CD4-positive, alpha-beta T cell (primary cell): ENCODE measurements around the gene MYO3B. TPM values are rescaled to one million over a fixed set of nuclear protein-coding genes. Genes with fewer than 3 reads are reported as not detected.

Source experiments
- ATAC-seq: fragments of 200-7000 bp; cut with Tn5 transposase; one replicate; pipeline ENCODE4 v1.10.0; 2022; ENCODE audit warnings: mild to moderate bottlenecking; ENCODE audit not compliant: poor library complexity
- CTCF ChIA-PET: fragments of 350-600 bp; sonication (Branson Sonifier 250); formaldehyde crosslinking; loops from one replicate; lab custom pipeline; 2021; ENCODE audit warnings: antibody characterized with exemption, inconsistent platforms; lab: Charles Lee
- POLR2A ChIA-PET: fragments of 350-600 bp; sonication (Branson Sonifier 250); formaldehyde crosslinking; loops from one replicate; lab custom pipeline; 2021; ENCODE audit warnings: antibody characterized with exemption, inconsistent platforms; lab: Charles Lee
- DNase-seq, 14 experiments: peaks; one replicate each; pipeline ENCODE4 v3.0.0-alpha.2; 2013 to 2020; ENCODE audit warnings: mixed read lengths in 2 of 14
- H3K27ac ChIP-seq, 2 donors: one replicate each; pipeline versions ENCODE4 v1.5.1 to v1.7.0; 2013; ENCODE audit warnings: low read length in 2 of 2, low read depth in 1 of 2, mild to moderate bottlenecking in 1 of 2
- H3K27me3 ChIP-seq, 2 experiments: 1 replicate in 1 of 2; 2 replicates in 1 of 2; pipeline versions ENCODE4 v1.6.1 to v1.7.0; 2013; ENCODE audit warnings: low read length in 2 of 2, control low read depth in 1 of 2, mild to moderate bottlenecking in 1 of 2, moderate library complexity in 1 of 2; ENCODE audit not compliant: insufficient read depth in 2 of 2, control insufficient read depth in 1 of 2
- H3K36me3 ChIP-seq: one replicate; pipeline ENCODE4 v1.6.1; 2013; ENCODE audit warnings: low read length, control low read depth; ENCODE audit not compliant: insufficient read depth
- H3K4me1 ChIP-seq: one replicate; pipeline ENCODE4 v1.6.1; 2013; ENCODE audit warnings: low read length, control low read depth; ENCODE audit not compliant: insufficient read depth
- H3K4me3 ChIP-seq: one replicate; pipeline ENCODE4 v1.5.1; 2013; ENCODE audit warnings: mild to moderate bottlenecking, low read length, moderate library complexity
- H3K9me3 ChIP-seq, 2 experiments: 1 replicate in 1 of 2; 2 replicates in 1 of 2; pipeline versions ENCODE4 v1.6.1 to v1.7.0; 2013; ENCODE audit warnings: low read length in 2 of 2, mild to moderate bottlenecking in 2 of 2, control low read depth in 1 of 2, moderate library complexity in 1 of 2; ENCODE audit not compliant: control insufficient read depth in 1 of 2, insufficient read depth in 1 of 2
- H3K27ac Mint-ChIP-seq: one replicate; pipeline ENCODE4 v1.8.0; 2020; ENCODE audit warnings: mixed read lengths
- H3K27me3 Mint-ChIP-seq: one replicate; pipeline ENCODE4 v1.8.0; 2021; ENCODE audit warnings: mixed read lengths
- H3K36me3 Mint-ChIP-seq: one replicate; pipeline ENCODE4 v1.8.0; 2021; ENCODE audit warnings: low read depth, mixed read lengths
- H3K4me1 Mint-ChIP-seq: one replicate; pipeline ENCODE4 v1.8.0; 2021; ENCODE audit warnings: low read depth, mixed read lengths
- H3K4me3 Mint-ChIP-seq: one replicate; pipeline ENCODE4 v1.8.0; 2020; ENCODE audit warnings: mild to moderate bottlenecking, mixed read lengths
- H3K9me3 Mint-ChIP-seq: one replicate; pipeline ENCODE4 v1.8.0; 2020; ENCODE audit warnings: mixed read lengths
- intact Hi-C, 2 experiments: fragments of 100-400 bp; cut with DNase I in 1 of 2; cut with micrococcal nuclease in 1 of 2; formaldehyde crosslinking; loops; one replicate each; pipeline versions ENCODE4 v1.15.1 to v1.9.0; 2023 to 2025; cut with DNase I, micrococcal nuclease
- total RNA-seq, 174 experiments: library from RNA in 2 of 174; stranded (reverse) in 2 of 174; gene quantifications; one replicate each; pipeline ENCODE4 v1.2.3 and lab custom pipeline; 2021 to 2026
- TF ChIP-seq, protein P1 (sequence below): fragments of 200-600 bp; IDR thresholded peaks from one replicate; pipeline ENCODE4 v1.8.0; 2022; ENCODE audit warnings: antibody characterized with exemption, mild to moderate bottlenecking

Gene MYO3B
- total RNA-seq, 2 experiments from 2014 or later = not detected

- Mint-ChIP-seq H3K27ac (no peak overlapping the region), H3K27me3 (peaks cover 9% of the 10 kb centered on the region), H3K4me1 (no peaks in the 10 kb centered on the region), H3K36me3 (no peaks in the 10 kb centered on the region), H3K9me3 (no peaks in the 10 kb centered on the region), H3K4me3 (no peak overlapping the region)
- ChIA-PET POLR2A (no interaction called here), CTCF (no interaction called here)
- DNase-seq = no peak
- Histone ChIP-seq H3K27me3 (no peaks in the 10 kb centered on the region), H3K4me3 (no peak overlapping the region), H3K4me1 (no peaks in the 10 kb centered on the region), H3K9me3 (no peaks in the 10 kb centered on the region), H3K27ac (no peak overlapping the region), H3K36me3 (no peaks in the 10 kb centered on the region)
- intact Hi-C loops = no loop called here
- TF ChIP-seq, protein P1, sequence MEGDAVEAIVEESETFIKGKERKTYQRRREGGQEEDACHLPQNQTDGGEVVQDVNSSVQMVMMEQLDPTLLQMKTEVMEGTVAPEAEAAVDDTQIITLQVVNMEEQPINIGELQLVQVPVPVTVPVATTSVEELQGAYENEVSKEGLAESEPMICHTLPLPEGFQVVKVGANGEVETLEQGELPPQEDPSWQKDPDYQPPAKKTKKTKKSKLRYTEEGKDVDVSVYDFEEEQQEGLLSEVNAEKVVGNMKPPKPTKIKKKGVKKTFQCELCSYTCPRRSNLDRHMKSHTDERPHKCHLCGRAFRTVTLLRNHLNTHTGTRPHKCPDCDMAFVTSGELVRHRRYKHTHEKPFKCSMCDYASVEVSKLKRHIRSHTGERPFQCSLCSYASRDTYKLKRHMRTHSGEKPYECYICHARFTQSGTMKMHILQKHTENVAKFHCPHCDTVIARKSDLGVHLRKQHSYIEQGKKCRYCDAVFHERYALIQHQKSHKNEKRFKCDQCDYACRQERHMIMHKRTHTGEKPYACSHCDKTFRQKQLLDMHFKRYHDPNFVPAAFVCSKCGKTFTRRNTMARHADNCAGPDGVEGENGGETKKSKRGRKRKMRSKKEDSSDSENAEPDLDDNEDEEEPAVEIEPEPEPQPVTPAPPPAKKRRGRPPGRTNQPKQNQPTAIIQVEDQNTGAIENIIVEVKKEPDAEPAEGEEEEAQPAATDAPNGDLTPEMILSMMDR = no peak
- ATAC-seq = no peak
These were observed 86.5 kb downstream of the MYO3B start for GRCh38 chr2:170264522-170264860.

DNA sequence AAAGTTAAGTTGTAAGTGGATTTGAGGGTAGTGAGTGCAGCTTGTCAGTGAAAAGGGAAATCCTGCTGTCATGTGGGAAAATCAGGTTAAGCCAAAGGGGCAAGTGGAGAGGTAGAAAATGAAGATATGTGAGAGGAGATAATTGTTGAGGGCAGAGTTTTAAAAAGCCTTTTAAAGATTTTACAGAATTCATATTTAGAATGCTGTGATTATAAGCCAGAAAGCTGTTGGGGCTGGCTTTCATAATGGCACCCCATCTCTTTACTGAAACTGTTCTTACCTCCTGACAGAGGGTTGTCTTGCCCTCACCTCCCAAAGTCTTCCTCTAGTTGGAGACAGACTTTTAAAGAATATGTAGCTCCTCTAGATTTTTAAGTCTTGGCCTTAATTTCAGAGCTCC, 86.9 kb downstream of the MYO3B start:
- POLR2A ChIA-PET = no interaction called here
- TF ChIP-seq, protein P1 = no peak
- Histone ChIP-seq H3K36me3 (no peaks in the 10 kb centered on the region), H3K4me1 (no peaks in the 10 kb centered on the region), H3K27ac (no peak overlapping the region), H3K4me3 (no peak overlapping the region), H3K27me3 (no peaks in the 10 kb centered on the region), H3K9me3 (no peaks in the 10 kb centered on the region)
- H3K36me3 Mint-ChIP-seq = no peaks in the 10 kb centered on the region
- intact Hi-C loops = no loop called here
- no peak for DNase-seq
- H3K27ac Mint-ChIP-seq = no peak overlapping the region
- no peak for ATAC-seq
- H3K27me3 Mint-ChIP-seq = peaks cover 11% of the 10 kb centered on the region
- no peak overlapping the region for H3K4me3 Mint-ChIP-seq
- H3K4me1 Mint-ChIP-seq = no peaks in the 10 kb centered on the region
- CTCF ChIA-PET = no interaction called here
- no peaks in the 10 kb centered on the region for H3K9me3 Mint-ChIP-seq

- ATAC-seq (no peak), DNase-seq (no peak)
- intact Hi-C loops = no loop called here
- ChIA-PET POLR2A (no interaction called here), CTCF (no interaction called here)
- Mint-ChIP-seq H3K4me1 (no peaks in the 10 kb centered on the region), H3K4me3 (no peak overlapping the region), H3K27ac (no peak overlapping the region), H3K27me3 (peaks cover 11% of the 10 kb centered on the region), H3K36me3 (no peaks in the 10 kb centered on the region), H3K9me3 (no peaks in the 10 kb centered on the region)
- no peak overlapping the region for H3K4me3 ChIP-seq
- H3K4me1 ChIP-seq = no peaks in the 10 kb centered on the region
- no peaks in the 10 kb centered on the region for H3K36me3 ChIP-seq
- TF ChIP-seq, protein P1 = no peak
- H3K27ac ChIP-seq = no peak overlapping the region
- H3K9me3 ChIP-seq = no peaks in the 10 kb centered on the region
- no peaks in the 10 kb centered on the region for H3K27me3 ChIP-seq
These were observed 87.4 kb downstream of the MYO3B start for GRCh38 chr2:170265321-170265720.
